SU-DHL-6 (cell line): Measurements from ENCODE around the gene TCF19.

Experiments used
- CTCF ChIP-seq: fragments of 200-600 bp; sonication (generic); IDR thresholded peaks from one replicate; pipeline ENCODE4 v1.5.1; 2017; ENCODE audit warnings: antibody characterized with exemption, mild to moderate bottlenecking, low read length, moderate library complexity; ENCODE audit not compliant: insufficient read depth, poor library complexity, severe bottlenecking
- EZH2phosphoT487 ChIP-seq: fragments of 200-600 bp; sonication (generic), shearing (Covaris generic); conservative IDR thresholded peaks from 2 replicates; pipeline ENCODE4 v1.6.1; 2018; ENCODE audit warnings: mild to moderate bottlenecking, antibody characterized with exemption, low read length, moderate library complexity, mixed read lengths

GRCh38 chr6:31187780-31188194, 29.4 kb downstream of the TCF19 start:
- TF ChIP-seq CTCF (no peak), EZH2phosphoT487 (no peak)
